CD4-positive, alpha-beta T cell treated with Interferon alpha-2 for 1 hour (primary cell): ENCODE results near the gene KEL.
A peak's percentile ranks its signal among the peaks of the same experiment; 100 is the strongest.
"Not testable (repeated sequence)": the region's sequence is repeated elsewhere in the genome, so short reads cannot be mapped to it uniquely, and the experiment has no call there.

Source experiments
- DNase-seq, 2 donors: peaks; one replicate each; pipeline ENCODE4 v3.0.0-alpha.2; 2020 to 2022

Gene KEL, protein sequence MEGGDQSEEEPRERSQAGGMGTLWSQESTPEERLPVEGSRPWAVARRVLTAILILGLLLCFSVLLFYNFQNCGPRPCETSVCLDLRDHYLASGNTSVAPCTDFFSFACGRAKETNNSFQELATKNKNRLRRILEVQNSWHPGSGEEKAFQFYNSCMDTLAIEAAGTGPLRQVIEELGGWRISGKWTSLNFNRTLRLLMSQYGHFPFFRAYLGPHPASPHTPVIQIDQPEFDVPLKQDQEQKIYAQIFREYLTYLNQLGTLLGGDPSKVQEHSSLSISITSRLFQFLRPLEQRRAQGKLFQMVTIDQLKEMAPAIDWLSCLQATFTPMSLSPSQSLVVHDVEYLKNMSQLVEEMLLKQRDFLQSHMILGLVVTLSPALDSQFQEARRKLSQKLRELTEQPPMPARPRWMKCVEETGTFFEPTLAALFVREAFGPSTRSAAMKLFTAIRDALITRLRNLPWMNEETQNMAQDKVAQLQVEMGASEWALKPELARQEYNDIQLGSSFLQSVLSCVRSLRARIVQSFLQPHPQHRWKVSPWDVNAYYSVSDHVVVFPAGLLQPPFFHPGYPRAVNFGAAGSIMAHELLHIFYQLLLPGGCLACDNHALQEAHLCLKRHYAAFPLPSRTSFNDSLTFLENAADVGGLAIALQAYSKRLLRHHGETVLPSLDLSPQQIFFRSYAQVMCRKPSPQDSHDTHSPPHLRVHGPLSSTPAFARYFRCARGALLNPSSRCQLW

DNA sequence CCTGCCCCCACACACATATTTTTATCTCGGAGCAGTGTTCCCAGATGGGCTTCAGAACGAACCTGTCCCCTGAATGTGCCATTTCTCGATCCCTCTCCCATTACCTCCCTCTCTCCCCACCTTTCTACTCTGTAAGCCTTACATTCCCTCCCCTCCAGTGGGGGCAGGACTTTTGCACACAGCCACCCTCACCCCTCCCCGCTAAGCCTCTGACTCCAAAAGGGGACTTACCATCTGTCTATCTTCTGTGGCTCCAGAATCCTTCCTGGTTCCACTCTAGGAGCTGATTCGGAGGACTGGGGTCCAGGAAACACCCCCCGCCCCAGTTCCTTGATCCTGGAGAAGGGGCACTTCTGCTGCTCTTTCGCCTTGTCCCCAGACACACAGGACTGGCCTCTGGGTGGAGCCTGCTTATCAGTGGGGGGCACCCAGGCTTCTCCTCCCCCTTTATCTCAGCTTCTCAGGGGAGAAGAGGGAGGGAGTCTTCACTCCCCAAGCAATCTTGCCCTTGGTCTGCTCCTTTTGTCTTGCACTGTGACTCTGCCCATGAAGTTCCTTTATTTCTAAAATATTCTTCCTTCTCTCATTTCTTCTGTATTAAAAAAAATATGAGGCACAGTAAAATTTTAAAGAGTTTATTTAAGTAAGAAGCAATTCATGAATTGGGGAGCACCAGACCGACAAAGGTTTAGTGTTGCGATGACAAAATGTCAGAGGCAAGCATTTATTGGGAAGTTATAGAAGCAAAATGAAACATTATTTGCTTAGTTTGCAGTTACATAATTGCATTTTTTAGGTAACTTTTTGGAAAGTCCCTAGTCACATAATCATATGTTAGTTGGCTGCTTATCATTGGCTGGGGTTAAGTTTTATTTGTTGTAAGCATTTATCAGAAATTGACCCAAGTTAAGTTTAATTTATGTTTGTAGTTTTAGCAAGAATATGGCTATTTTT, at the start of gene KEL:
Gene KEL (minus strand): TSS at position 391 of the 954 bp plus-strand sequence. CDS start 157 bp downstream, at position 234.
- DNase-seq: no peak

DNA sequence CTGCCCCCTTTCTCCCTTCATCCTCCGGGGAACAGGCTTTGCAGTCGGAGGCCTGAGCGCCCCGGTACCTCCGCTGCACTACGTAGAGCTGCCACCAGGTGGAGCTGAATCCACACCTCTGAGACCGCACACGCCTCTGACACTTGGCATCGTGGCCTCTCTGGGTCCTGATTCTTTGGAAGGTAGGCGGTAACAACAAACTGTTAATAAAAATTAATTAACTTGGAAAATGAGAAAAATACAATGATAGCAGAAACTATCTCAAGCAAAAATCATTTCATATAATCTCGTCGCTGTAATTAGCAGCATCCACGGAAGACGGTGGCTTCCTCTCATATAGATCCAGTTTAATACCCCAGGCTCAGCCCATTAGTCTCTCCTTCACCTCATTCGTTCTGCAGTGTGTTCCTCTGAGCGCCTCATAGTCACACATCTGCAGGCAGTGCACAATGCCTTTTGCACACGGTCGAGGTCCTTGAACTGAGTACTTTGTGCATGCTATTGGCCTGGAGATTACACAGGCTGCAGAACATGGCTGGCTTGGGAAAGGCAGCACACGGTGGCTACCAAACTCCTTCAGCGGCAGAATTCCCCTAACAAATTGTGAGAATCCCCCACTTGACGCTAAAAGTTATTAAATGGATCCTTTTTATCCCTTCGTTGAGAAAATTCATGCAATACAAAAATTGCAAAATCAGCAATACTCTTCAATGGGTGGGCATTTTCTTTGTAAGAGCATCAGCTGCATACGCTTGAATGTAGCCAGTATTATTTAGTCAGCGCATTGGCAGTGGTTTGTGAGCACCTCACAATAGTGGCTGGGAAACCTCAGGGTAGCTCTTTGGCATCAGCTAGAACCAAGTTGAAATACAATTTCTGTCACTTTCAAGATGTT, 46.1 kb upstream of the KEL start:
- peak; percentile 78 to 83 for DNase-seq

DNA sequence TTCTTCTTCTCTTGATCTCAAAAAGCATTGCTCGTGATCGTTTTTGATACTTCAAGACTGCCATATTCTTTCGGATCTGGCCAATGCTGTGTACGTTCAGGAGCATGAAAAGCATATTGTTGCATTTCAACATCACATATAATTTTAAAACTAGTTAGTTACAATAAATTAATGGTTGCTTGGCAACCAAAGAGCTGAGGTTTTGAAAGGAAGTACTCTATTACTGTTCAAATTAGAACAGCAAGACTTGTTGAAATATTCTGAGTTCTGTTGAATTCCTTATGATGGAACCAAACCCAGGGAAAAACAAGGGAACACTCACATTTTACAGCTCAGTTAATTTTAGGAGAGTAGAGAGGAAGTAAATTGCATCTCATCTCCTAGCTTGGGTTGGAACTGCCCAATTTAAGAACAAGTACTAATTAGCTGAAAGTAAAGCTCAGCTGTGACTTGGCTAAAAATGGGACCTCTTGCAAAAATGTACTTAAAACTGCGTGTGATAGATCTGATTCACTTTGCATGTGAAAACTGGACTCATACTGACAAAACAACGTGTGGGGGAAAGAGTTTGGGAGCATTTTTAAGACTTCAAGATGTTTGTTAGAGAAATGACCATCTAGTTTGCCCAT, 43.6 kb upstream of the KEL start:
- no peak for DNase-seq

DNA sequence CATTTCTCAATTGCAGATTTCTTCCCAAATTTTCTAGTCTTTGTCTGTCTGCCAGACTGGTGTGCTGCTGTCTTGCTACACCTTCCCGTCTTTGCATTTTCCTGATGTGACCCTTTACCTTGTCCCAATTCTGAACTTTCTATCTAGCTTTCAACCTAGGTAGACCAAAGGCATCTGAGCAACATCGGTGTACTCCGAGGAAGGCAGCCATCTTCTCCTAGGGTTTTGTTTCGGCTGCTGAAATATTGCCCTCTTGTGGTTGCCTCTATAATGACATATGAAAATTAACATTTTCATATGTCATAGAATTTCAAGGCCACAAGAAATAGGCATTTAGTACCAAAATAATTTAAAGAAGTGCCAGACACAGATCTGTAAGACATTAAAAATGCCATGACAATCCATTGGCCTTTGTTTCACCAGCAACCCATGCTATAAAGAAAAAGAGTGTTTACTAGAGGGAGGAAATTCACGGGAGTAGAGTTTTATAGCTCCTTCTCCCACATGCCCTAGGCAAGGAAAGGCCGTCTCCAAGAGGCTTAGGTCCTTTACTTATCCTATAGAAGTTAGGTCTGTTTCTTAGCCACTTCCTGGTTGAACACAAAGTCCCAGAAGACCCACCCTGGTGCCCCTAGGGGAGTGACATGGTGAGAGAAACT, 41.4 kb upstream of the KEL start:
- DNase-seq: peak; percentile 43 to 77

DNA sequence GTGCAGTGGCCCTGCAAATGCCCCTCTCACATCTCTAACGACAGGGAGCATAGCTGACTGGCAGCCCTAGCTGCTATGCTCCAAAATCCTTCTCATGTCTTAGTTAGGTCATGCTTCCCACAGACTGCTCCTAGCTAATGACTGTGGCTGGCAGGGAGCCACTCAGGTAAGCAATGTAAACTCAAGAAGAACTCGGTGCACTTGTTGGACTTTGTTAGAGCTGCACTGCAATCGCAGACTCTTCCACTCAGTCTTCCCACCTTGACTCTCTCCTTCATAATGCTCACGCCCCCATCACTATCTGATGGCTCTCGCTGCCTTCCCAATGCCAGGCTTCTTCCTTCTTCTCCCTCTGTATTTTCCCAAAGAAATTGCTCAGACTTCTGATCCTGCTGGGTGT, 40.7 kb upstream of the KEL start:
- no peak for DNase-seq

DNA sequence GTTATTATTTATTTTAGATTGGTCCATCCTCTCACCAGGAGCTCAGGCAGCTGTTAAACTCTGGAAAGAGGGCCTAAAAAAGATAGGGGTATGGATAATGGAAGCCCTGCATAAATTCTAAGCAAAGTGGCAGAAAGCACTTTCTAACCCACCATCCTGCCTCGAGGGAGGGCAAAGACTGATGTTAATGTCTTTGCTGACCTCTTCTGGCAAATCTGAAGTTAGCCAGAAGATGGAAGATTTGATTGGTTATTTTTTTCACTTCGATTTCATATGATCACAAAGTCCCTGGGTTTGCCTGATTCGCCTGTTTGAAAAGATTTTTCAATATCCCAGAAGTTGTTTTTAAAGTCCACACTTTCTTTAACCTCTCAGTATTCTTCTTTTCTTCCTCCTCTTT, 39.9 kb upstream of the KEL start:
- DNase-seq: peak in 1 of 2 donors; percentile 28

DNA sequence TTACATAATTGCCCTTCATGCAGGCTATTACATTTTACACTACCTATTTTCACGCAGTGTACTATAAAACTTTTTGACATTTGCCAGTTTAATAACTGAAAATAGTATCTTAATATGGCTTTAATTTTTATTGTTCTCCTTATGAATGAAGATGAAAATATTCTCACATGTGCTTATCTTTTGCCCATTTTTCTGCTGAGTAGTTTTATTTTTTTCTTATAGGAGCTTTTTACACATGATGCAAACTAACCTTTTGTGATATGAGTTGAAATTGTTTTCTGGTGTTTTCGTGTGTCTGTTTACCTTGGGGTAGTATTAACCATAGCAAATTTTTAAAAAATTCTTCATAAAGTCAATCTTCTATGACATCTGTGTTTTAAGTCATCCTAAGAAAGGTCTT, 38.5 kb upstream of the KEL start:
- no peak for DNase-seq

DNA sequence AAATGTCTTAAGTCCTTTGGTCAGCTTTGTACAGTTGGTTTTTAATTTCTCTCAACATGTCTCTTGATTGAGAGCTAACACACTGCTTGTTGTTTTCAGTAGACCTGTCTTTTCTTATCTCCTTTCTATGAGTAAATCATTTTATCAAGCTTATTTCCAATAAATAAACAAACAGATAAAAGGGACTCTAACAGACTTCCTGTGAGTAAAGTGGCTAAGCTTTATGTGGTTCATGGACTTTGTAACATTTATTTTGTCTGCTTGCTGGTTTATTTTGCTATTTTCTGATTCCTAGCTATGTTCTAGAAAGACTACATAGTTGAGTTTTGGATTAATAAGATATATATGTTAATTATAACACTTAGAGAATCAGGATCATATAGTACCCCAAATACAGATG, 37.6 kb upstream of the KEL start:
- no peak for DNase-seq

DNA sequence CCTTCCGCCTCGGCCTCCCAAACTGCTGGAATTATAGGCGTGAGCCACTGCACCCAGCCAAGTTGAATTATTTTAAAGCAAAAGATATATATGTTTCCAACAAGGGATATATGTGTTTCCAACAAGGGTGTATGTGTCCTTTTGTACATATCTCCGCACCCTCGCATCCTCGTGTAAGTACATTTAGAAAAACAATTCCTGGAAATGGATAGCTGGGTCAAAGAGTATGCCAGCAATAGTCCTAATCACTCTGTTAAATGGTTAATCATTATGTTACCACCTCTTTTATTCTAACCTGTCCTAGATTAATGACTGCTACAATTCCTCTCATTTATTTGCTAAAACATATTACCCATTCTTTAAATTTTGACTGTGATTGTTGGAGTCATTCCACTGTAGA, 36.8 kb upstream of the KEL start:
- DNase-seq: no peak

DNA sequence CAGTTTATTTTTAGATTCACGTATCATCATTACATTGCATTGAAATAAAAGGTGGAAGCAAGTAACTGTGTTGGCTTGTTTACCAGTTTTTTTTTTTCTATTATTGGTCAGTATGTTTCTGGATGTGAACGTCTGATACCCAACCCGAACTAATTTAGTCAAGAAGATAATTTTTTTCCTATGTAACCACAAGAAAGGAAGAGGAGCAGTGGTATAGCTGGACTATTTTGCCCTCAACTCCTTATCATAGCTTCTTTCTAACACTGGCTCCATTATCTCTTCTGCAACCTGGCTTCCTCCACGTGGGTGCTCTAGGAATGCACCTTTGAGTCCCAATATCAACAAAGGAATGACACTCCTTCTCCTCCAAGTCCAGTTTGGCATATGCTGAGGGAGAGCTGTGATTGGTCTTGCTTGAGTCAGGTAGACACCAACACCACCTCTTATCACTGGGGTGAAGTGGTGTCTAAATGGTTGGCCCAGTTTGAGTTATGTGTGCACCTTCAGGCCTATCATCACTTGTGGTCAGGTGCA, 35.4 kb upstream of the KEL start:
- DNase-seq: no peak

DNA sequence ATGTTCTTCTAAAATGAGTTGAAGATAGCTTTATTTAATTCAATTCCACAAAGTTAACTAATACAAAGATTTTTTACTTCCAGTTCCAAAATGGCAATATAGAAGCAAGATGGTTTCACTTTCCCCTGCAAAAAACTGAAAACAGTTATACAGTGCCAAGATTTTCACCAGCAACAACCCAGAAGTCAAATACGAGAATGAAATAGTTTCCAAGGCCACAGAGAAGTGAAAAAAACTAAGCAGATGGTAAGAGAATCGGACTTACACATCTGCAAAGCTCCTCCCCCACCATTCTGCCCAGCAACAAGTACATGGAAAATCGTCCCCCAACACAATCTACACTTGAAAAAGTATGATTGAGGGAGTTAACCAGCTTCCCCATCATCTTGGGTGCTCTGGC, 30.3 kb upstream of the KEL start:
- DNase-seq: no peak

DNA sequence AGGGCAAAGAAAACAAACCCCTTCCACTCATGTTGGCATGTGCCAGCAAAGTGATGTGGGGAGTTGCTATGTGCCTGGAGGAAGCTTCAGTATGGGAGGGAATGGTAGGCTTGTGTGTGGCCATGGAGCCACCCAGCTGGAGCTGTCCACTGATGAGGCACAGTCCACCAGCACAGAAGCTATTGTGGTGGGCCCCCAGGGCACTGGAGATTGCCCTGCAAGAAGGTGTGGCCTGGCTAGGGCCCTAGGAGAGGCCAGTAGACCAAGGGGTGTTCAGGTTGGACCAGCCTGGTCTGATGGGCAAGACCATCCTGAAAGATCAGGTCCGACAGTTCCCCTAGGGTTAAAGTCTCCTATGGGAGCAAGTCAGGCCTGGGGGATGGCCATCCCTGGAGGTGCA, 22.1 kb upstream of the KEL start:
- no peak for DNase-seq

DNA sequence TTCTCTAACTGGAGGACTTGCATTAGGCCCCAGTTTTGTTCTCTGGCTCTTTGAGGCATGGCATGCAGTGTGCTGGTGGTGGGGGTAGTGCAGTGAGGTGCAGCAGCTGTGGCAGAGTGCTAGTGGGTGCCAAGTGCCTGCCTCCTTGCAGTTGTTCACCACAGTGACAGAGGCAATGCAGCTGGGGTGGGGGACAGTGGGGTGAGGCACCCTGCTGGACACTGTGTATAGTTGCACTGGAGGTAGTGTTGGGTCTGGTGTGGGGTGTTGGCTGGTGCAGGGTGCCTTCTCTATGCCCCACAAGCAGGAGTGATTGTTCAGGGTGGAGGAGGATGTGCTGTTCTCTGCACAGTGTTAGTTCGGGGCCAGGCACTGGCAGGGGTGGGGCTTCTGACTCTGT, 21.7 kb upstream of the KEL start:
- no peak for DNase-seq

DNA sequence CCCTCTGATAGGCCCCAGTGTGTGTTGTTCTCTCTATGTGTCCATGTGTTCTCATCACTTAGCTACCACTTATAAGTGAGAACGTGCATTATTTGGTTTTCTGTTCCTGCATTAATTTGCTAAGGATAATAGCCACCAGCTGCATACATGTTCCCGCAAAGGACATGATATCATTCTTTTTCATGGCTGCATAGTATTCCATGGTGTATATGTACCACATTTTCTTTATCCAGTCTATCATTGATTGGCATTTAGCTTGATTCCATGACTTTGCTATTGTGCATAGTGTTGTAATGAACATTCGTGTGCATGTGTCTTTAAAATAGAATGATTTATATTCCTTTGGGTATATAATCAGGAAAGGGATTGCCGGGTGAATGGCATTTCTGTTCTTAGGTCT, 16.2 kb upstream of the KEL start:
- DNase-seq: not testable (repeated sequence)

DNA sequence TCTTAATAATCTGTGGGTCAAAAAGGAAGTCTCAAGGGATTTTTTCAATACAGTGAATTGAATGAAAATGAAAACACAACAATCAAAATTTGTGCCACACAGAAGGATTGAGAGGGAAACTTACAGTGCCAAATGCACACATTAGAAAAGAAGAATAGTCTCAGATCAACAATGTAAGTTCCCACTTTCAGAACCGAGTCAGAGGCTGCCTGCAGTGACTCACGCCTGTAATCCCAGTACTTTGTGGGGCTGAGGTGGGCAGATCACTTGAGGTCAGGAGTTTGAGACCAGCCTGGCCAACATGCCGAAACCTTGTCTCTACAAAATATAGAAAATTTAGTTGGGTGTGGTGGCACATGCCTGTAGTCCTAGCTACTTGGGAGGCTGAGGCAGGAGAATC, 12.5 kb upstream of the KEL start:
- no peak for DNase-seq

DNA sequence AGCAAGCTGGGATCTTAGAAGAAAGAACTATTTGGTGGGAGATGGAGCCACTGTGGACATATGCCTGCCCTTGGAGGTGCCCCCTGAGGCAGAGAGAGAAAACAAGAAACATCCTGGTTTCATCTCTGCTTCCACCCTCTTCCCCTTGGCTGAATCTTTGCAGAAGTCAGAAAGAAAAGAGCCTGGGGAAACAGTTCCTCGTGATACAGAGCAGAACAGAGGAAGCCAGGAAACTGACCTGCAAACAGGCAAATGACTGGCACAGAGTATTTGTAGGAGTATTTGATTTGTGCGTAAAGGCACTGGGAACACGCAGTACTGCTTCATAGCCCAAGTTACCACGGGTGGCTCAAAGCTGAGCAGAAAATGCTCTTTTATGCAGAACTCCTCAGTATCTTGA, 7.0 kb upstream of the KEL start:
- no peak for DNase-seq

DNA sequence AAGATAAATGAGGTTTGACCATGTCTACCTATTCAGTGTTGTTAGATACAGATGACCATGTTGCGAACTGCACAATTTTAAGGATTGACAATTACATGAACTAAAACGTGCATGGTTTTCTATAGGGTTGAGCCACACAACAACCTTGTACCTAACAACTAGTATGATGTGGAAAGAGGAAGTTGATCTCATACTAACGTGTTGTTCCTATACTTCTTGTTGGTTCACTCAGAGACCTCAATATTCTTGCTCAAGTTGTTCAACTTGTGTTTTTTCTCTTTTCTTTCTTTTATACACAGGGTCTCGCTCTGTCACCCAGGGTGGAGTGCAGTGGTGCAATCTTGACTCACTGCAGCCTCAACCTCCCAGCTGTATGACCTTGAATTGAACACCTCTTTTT, 6.1 kb upstream of the KEL start:
- DNase-seq: no peak

DNA sequence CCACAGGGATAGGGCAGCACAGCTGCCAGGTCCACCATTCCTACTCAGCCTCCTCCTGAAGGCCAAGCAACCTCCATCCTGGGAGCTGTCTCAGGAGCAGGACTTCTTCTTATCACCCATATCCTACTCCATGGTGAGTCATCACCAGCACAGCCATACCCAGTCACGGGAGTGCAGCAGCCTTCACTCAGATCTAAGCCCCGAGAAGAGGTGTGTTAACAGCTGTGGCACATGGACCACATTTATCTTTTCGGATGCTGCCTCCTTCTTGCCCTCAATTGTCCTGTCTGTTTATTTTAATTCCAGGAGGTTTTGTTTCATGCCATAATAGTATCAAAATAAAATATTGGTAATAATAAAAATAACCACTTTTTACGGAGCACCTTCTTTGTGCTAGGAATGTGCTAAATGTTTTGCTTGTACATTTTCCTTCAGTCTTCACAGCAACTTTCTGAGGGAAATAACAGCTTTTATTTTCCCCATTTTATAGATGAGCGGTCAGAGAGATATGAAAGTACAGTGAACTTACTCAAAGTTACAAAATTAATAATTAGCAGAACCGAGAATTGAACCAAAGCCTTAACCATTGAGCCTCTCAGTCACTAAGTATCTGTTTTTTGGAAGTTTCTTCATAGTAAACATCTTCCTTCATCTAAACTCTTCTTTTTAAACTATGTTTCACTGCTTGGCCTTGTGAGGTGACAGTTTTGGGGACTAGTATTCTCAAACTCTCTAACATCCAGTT, 2.5 kb upstream of the KEL start:
- no peak for DNase-seq

DNA sequence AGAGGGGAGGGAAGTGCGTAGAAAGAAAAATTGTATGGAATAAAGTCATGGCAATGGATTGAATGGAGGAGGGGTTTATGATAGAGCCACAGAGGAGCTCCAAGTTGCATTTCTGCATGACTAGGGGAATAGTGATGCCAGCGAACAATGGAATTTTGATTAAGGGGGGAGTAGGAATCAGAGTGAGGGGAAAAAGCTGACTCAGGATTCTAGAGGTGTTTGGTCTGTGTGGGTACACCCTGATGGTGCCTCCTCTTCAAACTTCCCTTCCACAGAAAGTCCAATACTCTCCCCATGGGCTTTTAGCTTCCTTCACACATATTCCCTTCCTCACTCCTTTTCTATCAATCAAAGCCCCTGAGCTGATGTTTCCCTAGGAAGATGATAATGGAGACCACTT, 1.8 kb upstream of the KEL start:
- DNase-seq: no peak

DNA sequence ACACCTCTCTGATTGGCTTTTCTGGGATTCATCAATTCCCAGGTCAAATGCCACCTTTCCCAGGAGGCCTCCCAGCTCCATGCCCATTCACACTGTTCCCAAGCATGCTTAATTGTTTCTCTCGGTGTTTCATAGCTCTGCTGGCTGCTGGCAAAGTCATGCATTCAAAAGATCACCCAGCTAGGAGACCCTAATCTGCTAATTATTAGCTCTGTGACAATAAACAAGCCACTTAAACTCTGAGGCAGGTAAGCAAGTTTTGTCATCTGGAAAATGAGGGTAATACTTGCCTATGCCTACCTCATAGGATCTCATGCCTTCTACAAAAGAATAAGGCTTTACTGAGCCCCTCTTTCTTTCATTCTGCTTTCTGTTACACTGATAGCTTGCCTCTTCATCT, 828 bp upstream of the KEL start:
- no peak for DNase-seq
